SKM-1 treated with dmso at 0.1 percent for 144 hours (cell line): ENCODE measurements around the gene PRDM5.

Source experiments
- DNase-seq: peaks from one replicate; lab custom pipeline; 2025; ENCODE audit not compliant: unreplicated experiment; lab: John Stamatoyannopoulos, UW

PRDM5 gene

DNA sequence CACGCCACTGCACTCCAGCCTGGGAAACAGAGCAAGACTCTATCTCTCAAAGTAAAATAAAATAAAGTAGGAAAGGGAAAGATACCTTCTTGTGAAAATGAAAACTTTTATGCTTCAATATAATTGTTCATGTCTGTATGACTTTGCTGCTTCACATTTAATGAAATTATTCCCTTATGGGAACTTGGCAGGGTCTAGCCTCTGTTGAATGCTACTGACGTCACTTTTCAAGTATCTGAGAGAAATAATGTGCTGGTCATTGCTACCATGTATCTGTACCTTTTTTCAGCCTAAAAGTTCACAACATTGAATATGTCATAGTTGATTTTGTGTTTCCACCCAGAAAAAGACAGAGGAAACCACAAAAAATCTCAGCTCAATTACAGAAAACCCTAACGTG, 65.2 kb downstream of the PRDM5 start:
- DNase-seq, result no peak

DNA sequence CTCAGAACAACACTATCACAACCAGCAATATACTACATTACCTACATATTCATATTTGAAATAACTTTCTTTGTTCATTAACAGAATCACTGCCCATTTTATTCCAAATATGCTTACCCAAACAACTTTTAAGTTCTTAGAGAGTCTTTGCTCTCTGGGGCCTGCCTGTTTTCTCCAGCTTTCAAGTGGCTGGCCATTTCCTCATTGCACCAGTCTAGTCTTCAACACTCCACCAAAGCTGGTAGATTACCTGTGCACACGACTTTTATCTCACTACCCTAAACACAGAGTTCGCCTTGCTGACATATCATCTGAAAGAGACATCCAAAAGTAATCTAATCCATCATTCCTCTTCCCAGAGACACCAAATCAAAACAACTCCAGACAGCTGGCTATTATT, 66.2 kb downstream of the PRDM5 start:
- DNase-seq, result no peak

DNA sequence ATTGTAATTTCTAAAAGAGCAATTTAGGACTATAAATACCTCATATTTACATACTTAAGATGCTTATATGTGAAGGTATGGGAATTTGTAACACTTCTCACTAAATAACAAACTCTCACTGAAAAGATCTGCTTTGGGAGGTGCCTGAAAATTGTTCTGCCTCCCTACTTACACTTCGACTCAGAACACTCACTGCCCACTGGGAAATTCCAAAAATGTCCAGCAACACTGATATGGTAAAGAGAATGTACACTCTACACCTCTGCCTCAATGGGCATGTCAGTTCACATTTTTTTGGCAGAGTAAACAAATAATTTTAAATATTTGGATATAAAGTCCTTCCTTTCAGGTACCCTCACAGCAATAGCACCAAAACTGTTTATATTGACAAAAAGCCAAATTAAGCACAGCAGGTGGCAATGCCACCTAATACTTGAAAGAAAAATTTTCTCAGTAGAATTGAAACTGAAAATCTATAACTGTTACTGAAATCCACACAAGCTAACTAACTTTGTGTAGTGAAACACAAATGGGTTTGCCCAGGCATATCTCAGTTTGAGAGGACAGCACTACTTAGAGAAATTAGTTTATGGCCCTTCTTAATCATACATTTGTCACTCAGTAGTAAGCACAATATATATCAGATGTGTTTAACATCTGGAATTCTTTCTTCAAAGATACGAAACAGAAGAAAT, 67.1 kb downstream of the PRDM5 start:
- DNase-seq, result no peak

DNA sequence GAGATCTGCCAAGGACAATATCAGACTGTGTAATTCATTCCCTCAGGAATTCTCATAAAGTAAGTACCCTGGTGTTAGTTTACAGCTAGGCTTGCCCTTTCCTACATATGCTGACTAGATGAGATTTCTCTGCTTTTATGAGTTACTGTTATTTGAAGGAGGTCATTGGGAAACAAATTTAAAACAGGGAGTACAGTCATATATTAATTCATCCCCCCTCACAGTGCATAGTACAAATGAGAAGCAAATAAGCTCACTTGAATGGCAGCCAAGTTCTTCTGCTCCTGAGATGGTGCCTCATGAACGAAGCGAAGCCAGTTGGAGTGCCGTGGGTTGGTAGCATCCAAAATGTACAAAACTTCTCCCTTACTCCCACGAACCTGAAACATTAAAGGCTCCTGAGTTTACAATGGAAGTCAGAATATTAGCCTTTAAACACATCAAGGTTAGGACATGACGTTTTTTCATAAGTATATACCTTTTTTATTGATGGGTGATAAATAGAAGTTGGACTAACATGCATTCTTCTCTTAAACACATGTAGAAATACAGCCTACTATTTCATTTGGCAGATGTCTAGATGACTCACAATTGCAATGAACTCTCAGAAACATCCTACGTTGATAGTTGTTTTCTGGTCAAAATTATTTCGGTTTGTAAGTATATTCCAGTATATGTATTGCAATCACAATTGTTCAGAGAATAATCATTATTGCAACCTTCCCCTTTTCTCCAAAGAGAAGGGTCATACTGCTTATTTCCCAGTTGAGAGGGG, 69.2 kb downstream of the PRDM5 start:
- no peak for DNase-seq

DNA sequence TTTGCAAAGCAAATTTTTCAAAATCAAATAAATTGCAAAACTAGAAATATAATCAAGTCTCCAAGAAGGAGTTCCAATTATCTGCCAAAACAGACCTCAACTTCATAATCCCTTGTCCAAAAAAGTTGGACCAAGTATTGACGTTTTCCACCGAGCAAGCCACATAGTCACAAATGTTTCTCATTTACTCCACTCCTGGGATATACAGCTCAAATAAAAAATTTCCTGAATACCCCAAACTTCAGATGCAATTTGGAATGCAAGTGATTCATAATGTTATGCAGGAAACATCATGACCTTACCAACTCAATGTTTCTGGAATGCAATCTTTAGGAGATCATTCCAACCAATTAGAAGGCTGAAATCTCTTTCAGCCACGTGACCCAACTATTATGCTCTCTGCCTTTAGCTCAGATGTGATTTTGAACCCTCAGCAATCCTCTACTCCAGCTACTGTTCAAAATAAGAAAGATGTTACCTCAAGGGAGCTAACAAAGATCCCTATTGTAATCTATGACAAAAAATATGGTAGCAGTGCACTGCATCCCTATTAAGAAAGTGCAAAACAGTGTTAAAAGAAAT, 72.4 kb downstream of the PRDM5 start:
- no peak for DNase-seq

DNA sequence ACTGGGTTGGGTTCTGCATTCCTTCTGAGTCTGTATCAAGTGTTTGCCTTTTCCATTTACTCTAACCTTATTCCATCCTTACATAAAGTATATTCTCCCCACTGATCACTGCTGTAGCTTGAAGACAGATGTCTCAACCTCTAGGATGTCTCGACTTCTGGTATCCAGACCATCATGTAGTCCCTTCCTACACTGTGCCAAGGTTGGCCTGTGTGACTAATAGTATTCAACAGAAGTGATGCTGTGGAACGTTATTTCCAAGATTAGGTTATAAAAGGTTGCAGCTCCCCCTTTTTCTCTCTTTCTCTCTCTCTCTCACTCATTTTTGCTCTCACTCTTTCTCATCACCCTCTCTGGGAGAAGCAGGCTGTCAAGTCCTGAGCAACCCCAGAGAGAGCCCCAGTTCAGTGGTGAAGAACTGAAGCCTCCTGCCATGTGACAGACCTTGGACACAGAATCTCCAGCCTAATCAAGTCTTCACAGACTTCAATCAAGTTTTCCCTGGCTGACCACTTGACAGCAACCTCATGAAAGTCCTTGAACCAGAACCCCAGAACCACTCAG, 75.4 kb downstream of the PRDM5 start:
- DNase-seq, result no peak

DNA sequence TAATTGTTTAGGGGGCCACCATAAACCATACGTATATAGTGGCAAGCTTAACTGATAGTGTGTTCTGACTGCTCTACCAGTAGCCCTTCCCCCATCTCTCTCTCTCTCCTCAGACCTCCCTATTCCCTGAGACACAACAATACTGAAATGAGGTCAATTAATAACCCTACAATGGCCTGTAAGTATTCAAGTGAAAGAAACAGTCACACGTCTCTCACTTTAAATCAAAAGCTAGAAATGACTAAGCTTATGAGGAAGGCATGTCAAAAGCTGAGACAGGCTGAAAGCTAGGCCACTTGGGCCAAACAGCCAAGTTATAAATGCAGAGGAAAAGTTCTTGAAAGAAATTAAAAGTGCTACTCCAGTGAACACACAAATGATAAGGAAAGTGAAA, 78.0 kb downstream of the PRDM5 start:
- no peak for DNase-seq

DNA sequence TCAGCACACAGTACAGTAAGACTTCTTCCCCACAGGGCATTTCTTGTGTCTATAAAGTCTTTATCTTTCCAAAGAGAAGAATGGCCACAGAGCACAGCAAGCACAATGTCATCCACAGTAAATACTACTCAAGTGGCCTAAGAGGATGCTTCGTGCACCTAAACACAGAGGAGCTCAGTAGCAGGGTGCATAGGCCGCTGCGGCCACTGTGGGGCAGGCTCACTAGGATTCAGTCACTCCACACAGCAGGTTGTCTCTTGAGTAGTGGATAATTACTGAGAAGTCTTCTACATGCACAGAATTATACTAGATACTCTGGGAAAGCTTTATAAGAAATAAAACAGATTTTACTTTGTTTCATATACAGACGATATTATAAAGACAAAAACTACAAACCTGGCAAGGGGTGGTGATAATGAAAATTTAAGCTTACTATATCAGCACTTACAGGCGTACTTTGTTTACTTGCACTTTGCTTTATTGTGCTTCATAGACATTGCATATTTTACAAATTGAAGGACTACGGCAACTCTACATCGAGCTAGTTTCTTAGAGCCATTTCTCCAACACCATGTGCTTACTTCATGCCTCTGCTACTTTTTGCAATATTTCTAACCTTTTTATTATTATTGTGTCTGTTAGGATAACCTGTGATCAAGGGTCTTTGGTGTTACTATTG, 78.5 kb downstream of the PRDM5 start:
- DNase-seq, result no peak

DNA sequence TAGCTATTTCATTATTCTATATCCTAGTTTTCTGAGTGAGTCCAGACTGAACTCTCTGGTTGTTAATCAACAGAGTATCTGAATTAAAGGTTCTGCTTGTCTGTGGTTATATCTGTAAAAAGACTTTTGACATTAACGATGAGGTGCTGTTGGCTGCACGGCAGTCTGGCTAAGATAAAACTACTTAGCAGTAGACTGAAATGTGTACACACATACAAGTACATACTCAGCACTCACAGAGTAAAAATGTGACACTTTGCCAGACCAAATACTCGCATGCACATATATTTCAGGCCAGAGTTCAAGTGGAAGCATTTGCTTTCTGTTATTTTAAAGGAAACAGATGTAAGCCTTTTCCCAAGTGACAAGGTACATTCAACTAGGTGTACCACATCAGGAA, 80.5 kb downstream of the PRDM5 start:
- DNase-seq, result no peak

DNA sequence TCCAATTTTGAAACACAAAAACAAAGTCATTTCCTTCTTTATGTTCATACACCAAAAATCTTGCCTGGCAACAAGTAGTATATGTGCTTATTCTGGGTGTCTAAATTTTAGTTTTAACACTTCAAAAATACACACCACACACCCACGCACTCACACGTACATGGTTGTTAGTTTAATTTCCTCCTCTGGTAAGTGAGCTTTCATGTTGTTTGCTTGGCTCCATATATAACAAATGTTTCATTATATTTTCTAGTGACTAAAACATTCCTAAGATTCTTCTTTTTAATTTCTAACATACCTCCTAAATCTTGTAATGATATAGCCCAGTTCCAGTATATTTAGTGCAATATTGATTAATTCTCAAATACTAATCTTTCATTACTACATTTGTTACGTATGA, 80.9 kb downstream of the PRDM5 start:
- DNase-seq, result no peak

DNA sequence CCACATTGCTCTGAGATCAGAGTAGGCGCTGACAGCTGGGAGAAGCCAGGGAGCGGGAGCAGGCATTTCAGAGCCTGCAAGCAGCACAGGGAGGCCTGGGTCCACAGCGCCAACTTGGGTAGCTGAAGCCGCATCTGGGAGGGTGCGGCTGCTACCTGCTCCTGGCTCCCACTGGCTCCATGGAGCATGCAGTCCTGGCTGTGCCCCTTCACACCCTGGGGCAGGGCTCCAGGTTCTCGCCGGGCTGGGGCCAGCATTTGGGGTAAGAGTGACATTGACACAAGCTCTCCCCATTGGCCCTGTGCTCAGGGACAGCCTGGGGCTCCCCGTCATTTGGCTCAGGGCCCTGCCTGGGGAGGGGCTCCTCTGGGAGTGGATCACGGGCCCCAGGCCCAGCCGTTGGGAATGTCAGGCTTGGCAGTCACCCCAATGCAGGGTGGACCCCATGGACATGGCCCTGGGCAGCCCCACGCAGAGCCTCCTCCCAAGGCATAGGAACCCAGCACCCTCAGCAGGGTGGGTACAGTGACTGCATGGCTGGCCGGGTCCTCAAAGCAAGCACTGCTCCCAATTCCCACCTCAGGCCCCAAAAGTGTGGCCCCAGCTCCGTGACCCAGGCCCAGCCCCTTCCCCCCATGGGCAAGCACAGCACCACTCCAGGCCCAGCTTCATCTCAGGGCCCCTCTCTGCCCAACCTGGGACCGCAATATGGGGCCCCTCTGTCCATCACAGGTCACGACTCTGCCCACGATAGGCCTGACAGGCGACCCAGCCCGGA, 82.4 kb downstream of the PRDM5 start:
- no peak for DNase-seq

DNA sequence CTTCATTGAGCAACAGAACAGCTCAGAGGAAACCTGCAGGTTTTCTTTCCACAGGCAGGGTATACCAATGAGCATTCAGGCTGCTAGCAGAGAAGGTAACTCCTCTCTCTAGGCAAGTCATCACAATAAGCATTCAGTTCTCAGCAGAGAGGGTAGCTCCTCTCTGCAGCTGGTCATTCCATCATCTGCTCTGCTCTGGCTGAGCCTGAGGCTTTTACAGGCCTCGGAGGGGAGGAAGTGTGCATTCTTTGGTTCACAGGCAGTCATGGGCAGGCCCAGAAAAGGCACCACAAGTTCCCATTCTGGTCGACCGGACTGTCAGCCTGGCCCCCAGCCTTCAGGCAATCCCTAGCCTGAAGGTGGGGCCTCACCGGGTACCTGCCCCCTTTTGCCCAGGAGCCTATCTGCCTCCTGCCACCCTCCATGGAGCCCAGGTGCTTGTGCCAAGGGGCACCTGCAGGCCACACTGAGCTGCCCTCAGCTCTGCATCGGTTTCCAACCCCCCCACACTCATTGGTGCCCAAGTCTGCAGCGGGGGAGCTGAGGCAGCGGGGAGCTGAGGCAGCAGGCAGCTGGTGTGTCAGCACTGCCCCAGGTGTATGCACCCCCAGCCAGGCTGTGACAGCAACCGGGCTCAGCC, 83.1 kb downstream of the PRDM5 start:
- no peak for DNase-seq

DNA sequence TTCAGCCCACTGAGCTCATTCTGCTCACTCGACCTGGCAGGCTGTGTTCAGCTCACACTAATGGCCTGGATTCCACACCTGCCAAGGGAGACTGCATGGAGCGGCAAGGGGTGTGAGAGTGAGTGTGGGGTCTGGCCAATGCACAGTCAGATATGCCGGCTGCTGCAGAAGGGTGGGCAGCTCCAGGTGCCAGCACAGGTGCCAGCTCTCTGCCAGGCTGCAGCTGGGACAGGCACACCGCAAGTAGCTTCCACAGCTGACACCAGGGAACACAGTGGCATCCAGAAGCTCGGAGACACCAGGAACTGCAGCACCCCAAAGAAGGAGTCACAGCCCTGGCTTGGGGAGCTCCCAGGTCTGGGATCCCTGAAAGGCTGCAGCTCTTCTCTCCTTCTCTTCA, 83.7 kb downstream of the PRDM5 start:
- no peak for DNase-seq

DNA sequence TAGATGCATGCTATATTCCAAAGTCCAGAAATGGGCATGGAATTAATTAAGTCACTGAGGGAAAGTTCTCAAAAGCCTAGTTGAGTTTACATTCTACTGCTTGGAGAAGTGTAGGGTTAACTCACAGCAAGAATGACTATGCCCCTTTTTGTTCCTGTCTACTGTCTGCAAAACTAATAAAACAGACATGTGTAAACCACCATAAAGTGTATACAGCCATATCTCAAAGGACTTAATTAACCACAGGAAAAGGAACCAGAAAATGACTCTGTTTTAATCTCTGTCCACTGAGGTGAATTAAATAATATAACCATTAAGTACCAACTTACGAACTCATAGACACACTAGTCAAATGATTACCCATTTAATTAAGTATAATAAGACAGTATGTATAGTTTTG, 84.9 kb downstream of the PRDM5 start:
- DNase-seq, result no peak

DNA sequence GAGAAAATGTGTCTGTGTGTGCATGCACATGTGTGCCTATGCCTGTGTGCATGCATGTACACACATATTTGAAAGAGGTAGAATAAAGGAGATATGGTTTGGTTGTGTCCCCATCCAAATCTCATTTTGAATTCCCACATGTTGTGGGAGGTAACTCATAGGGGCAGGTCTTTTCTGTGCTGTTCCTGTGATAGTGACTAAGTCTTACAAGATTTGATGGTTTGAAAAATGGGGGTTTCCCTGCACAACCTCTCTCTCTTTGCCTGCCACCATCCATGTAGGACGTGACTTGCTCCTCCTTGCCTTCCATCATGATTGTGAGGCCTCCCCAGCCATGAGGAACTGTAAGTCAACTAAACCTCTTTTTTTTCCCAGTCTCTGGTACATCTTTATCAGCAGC, 87.2 kb downstream of the PRDM5 start:
- DNase-seq, result no peak

DNA sequence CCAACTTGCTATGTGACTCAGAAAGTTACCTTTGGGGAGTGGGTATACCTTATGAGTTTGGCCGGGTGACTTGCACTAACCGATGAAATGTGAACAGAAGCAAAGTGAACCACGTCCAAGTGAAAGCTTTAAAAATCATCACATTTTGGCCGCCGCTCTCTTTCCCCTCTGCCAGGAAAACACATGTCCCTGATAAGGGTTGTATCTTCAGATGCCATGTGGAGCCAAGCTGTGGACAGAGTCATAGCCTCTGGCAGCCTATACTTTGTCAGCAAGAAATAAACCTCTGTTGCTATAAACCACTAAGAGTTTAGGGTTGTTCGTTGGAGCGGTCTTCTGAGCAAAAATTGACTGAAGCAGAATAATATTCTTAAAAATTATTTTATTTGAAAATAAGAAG, 92.3 kb downstream of the PRDM5 start:
- DNase-seq, result no peak

DNA sequence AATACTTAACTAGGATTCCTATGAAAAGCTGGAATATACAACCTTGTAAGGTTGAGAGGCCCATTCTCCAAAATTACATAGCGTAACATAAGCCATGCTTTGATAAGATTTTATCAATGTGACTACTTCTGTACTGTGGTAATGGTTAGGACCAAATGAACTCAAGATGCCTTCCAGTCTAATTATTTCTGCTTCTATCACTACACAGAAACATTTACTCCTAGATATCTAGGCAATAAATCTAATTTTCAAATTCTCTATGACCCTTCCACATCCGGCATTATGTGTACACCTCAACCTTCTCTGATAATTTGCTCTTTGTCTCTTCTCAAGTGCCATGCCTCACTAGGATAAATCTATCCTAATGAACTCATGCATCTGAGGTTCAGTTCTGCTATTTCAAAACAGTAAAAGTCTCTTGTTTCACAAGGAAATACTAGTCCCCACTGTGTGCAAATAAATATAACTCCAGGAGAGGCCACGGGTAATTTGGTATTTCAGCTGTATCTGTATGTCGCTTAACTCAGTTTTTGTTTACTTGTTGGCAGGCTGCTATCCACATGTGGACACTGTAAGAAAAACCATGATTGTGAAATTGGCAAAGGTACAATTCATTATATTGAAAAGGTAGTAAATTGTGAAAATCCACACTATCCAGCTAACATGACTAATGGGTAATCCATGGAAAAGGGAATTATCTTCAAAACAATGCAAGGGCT, 93.3 kb downstream of the PRDM5 start:
- no peak for DNase-seq

DNA sequence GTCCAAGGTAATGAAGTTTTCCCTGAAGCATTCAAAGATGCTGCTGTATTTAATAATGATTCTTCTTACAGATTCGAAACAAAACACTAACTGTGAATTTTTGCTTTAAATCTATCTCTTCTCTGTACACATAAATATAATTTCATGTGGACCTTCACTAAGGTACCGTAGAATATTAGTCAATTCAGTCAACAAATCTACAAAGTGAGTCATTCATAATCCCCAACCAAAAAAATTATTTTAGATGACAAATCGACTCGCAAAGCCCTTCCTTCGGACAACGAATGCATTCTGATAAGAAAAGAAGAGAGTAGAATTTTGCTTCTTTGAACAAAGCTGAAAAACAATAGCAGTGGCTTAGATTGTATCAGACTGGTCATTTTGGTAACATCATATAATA, 95.7 kb downstream of the PRDM5 start:
- no peak for DNase-seq

DNA sequence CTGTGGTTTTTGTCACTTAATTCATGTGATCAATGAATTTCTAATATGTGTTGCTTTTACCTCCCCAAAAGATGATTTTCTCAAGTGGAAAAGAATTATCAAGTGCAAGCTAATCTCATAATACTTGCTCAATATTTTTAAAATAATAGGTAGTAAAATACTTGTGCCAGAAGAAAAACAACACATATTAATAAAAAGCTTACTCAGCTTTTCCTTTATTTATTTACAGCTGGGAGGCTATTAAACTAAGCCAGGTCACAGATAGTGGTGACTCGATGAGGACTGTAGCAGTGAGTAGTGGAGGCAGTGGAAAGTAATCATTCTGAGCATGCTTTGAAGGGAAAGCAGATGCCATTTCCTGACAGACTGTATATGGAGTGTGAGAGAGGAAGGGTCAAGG, 96.1 kb downstream of the PRDM5 start:
- DNase-seq, result no peak

DNA sequence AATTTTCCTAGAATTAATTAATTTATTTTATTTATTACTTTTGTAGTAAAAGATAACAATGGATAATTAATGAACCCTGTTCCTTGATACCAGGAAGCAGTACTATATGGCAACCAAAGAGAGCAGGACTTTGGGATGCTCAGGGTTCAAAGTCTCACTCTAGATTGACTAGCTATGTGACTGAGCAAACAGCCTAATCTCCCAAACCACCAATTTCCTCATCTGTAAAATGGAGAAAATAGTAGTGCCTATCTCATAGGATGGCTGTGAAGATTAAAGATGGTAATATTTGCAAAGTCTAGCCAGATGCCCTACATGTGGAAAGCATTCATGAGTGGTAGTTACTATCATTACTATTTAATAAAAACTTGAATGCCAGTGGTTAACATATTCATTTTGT, 97.6 kb downstream of the PRDM5 start:
- no peak for DNase-seq
